Astrocyte of the cerebellum (primary cell): ENCODE data around the gene FBXL19.

ENCODE experiments used
- DNase-seq: peaks from one replicate; pipeline ENCODE4 v3.0.0-alpha.2; 2011; ENCODE audit warnings: low read depth
- H3K4me3 ChIP-seq: 2 replicates; pipeline ENCODE4 v1.5.1; 2011; ENCODE audit warnings: mild to moderate bottlenecking, low read depth, low read length, moderate library complexity
- in situ Hi-C: cut with HindIII; loops from 2 replicates; pipeline ENCODE4 v1.10.0; 2017; ENCODE audit warnings: low sequenced_read_pairs
- TF ChIP-seq, protein P1 (sequence below): IDR thresholded peaks from 2 replicates; pipeline ENCODE4 v1.5.1; 2012; ENCODE audit warnings: low read length, low read depth, moderate library complexity, mild to moderate bottlenecking; ENCODE audit errors: missing control alignments

The FBXL19 gene

DNA sequence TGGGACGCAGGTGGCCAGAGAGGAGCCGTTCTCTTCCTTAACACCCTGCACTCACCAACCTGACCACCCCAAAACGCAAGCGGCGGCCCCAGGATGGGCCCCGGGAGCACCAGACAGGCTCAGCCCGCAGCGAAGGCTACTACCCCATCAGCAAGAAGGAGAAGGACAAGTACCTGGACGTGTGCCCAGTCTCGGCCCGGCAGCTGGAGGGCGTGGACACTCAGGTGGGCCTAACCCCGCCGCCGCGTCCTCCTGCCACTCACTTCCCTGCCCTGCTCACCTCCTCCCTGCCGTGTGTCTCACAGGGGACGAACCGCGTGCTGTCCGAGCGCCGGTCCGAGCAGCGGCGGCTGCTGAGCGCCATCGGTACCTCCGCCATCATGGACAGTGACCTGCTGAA, 57.1 kb downstream of the FBXL19 start:
- TF ChIP-seq, protein P1, sequence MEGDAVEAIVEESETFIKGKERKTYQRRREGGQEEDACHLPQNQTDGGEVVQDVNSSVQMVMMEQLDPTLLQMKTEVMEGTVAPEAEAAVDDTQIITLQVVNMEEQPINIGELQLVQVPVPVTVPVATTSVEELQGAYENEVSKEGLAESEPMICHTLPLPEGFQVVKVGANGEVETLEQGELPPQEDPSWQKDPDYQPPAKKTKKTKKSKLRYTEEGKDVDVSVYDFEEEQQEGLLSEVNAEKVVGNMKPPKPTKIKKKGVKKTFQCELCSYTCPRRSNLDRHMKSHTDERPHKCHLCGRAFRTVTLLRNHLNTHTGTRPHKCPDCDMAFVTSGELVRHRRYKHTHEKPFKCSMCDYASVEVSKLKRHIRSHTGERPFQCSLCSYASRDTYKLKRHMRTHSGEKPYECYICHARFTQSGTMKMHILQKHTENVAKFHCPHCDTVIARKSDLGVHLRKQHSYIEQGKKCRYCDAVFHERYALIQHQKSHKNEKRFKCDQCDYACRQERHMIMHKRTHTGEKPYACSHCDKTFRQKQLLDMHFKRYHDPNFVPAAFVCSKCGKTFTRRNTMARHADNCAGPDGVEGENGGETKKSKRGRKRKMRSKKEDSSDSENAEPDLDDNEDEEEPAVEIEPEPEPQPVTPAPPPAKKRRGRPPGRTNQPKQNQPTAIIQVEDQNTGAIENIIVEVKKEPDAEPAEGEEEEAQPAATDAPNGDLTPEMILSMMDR, result no peak
- in situ Hi-C loops, result no loop called here
- DNase-seq, result no peak

DNA sequence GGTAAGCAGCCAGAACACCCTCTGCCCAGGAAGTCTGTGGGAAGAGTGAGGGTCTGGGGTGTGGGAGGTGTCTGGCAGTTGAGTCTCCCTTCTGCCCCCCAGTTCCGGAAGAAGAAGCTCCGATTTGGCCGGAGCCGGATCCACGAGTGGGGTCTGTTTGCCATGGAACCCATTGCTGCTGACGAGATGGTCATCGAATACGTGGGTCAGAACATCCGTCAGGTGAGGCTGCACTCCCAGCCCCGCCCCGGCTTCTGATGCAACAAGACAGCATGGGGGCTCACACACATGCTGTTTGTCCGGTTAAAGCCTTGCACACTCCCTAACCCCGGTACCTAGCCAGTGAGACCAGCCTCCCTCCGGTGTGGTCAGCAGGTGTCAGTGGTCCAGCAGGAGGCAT, 57.6 kb downstream of the FBXL19 start:
- no peak for DNase-seq
- in situ Hi-C loops, result no loop called here
- TF ChIP-seq, protein P1, result no peak
- H3K4me3 ChIP-seq, result no peak overlapping the region

More for the DNA sequence above, 57.1 kb downstream of the FBXL19 start:
- no peak overlapping the region for H3K4me3 ChIP-seq

DNA sequence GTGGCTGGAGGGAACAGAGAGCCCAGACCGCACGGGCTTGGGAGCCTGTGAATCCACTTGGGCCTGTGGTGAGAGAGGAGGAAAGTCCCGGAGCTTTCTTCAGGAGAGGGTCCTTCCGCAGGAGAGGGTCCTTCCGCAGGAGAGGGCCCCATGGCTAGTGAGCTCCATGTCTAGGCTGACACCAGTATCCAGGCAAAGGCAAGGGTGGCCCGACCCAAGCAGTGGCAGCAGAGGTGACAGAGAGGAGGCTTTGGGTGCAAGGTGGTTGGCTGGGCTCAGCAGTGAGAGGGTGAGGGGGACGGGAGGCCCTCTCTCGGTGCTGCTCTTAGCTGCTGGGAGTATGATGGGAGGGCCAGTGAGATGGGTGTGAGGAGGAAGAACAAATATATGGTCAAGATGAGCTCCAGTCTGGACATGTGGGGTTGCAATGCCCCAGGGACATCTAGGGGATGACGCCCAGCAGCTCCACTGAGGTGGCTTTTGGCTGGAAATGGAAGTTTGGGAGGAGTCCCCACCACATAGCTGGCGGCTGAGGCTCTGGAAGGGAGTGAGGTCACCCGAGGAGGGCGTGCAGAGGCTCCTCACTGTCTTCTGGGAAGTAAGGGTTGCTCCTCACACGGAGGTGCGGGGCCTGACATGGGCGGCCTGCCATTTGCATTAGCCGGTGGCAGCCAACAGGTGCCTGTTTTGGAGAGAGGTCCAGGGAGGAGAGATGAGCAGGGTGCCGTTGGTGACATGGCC, 59.3 kb downstream of the FBXL19 start:
- in situ Hi-C loops, result no loop called here
- TF ChIP-seq, protein P1, result no peak
- DNase-seq, result no peak
- H3K4me3 ChIP-seq, result no peak overlapping the region

DNA sequence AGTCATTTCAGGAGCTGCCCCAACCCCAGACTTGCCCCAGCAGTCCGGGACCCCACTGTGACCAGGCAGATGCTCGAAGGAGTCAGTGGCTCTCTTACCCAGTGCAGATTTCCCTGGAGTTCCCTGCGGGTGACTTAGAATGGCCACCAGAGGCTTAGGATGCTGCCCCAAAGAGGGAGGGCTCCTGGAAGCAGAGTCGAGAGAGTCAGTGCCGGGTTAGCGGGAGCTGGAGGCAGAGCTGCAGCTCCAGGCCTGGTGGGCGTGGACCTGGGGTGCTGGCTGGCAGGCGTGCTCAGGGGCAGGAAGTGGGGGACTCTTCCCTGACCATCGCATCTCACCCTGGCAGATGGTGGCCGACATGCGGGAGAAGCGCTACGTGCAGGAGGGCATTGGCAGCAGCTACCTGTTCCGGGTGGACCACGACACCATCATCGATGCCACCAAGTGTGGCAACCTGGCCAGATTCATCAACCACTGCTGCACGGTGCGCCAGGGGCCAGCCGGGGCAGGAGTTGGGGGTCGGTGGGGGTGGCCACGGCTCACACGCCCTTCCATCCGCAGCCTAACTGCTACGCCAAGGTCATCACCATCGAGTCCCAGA, 60.0 kb downstream of the FBXL19 start:
- H3K4me3 ChIP-seq, result no peak overlapping the region
- DNase-seq, result no peak
- in situ Hi-C loops, result no loop called here
- TF ChIP-seq, protein P1, result no peak

DNA sequence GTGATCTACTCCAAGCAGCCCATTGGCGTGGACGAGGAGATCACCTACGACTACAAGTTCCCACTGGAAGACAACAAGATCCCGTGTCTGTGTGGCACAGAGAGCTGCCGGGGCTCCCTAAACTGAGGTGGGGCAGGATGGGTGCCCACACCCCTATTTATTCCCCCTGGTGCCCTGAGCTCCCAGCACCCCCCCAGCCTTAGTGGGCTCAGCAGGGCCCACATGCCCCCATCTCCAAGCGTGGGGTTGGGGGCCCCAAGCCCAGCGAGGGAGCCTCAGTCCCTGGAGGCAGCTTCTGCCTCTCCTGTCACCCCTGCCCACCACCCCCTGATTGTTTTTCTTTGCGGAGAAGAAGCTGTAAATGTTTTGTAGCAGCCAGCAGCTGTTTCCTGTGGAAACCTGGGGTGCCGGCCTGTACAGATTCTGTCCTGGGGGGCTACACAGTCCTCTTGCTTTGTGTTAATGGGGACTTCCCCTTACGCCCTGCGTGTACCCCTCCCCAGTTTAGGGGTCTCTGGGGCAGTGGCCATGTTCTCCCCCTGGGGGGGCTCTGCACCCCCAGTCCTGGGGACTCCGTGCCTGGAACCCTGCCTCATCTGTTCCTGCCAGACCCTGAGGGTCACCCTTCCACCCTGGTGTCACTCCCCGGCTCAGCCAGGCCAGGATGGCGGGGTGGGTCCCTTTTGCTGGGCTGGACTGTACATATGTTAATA, 60.7 kb downstream of the FBXL19 start:
- no peak for DNase-seq
- TF ChIP-seq, protein P1, result no peak
- H3K4me3 ChIP-seq, result no peak overlapping the region
- in situ Hi-C loops, result no loop called here

DNA sequence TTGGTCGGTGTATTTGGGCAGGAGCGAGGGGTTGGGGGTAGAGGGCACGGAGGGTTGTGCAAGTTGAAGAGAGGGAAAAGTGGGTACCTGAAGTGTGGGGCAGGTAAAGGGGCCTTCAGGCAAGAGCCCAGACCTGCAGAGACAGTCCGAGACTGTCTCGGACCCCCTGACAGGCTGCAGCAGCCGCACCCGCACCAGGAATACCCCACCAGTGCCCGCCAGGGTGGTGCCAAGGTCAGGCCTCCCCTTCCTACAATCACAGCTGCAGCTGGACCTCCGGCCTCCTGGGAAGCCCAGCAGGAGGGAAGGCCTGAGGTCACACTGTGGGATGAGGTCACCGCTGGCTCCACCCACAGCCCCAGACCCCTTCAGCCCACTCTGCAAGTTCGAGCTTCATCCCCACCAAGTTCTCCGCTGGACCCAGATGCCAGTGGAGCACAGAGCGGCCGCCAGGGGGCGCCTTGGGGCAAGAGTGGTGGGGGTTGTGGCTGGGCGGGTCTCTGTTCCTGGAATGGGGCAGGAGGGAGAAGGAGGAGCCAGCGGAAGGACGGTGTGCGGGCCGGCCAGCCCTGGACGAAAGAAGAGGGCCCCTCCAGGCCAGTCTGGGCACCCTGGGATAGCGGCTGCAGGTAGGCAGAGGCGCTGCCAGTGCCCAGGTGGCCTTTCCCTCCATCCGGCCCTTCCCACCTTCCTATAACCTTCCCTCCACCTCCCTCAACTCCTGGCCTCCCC, 61.5 kb downstream of the FBXL19 start, which contains the start of gene HSD3B7:
Gene HSD3B7 (plus strand): TSS at position 539 of the 732 bp plus-strand sequence. CDS start 452 bp downstream, outside the sequence.
- DNase-seq, result peak; percentile 34
- in situ Hi-C loops, result no loop called here
- H3K4me3 ChIP-seq, result peak within 1 kb of the TSS; percentile 33
- TF ChIP-seq, protein P1, result peak; percentile 91
